Breast epithelium (tissue), 3 donors: Measurements from ENCODE around the gene NLGN4Y.

Source experiments
- POLR2A ChIP-seq: fragments of 450-650 bp; IDR thresholded peaks from one replicate; pipeline ENCODE4 v1.6.1; 2016; ENCODE audit warnings: antibody characterized with exemption, mild to moderate bottlenecking, moderate library complexity
- POLR2AphosphoS5 ChIP-seq, 3 donors: sonication (generic); formaldehyde crosslinking; IDR thresholded peaks; one replicate each; pipeline ENCODE4 v1.6.1; 2017; ENCODE audit warnings: antibody characterized with exemption in 3 of 3
- TF ChIP-seq, protein P1 (sequence below), 3 donors: fragments of 450-650 bp; IDR thresholded peaks; one replicate each; pipeline ENCODE4 v1.5.1; 2016 to 2017; ENCODE audit warnings: antibody characterized with exemption in 3 of 3, mild to moderate bottlenecking in 3 of 3, moderate library complexity in 3 of 3

DNA sequence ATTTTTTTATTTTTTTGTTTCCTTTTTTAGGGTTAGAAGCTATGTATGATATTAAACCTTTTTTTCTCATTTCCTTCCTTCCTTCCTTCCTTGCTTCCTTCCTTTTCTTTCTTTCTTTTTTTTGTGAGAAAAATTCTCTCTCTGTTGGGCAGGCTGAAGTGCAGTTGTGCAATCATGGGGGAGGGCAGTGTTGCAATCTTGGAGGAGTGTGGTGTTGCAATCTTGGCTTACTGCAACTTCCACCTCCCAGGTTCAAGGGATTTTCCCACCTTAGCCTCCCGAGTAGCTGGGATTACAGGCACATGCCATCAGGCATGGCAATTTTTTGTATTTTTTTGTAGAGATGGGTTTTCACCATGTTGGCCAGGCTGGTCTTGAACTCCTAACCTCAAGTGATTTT, 326.4 kb downstream of the NLGN4Y start:
- TF ChIP-seq, protein P1, sequence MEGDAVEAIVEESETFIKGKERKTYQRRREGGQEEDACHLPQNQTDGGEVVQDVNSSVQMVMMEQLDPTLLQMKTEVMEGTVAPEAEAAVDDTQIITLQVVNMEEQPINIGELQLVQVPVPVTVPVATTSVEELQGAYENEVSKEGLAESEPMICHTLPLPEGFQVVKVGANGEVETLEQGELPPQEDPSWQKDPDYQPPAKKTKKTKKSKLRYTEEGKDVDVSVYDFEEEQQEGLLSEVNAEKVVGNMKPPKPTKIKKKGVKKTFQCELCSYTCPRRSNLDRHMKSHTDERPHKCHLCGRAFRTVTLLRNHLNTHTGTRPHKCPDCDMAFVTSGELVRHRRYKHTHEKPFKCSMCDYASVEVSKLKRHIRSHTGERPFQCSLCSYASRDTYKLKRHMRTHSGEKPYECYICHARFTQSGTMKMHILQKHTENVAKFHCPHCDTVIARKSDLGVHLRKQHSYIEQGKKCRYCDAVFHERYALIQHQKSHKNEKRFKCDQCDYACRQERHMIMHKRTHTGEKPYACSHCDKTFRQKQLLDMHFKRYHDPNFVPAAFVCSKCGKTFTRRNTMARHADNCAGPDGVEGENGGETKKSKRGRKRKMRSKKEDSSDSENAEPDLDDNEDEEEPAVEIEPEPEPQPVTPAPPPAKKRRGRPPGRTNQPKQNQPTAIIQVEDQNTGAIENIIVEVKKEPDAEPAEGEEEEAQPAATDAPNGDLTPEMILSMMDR (IDR thresholded peaks at IDR 0.05) = no peak
- TF ChIP-seq POLR2A (no peak), POLR2AphosphoS5 (IDR thresholded peaks at IDR 0.05) (no peak)
